GM19043 (cell line): ENCODE measurements around the gene DCN.
"Not testable (repeated sequence)": the region's sequence is repeated elsewhere in the genome, so short reads cannot be mapped to it uniquely, and the experiment has no call there.

Source experiments
- ATAC-seq: cut with Tn5 transposase; IDR thresholded peaks from one replicate; pipeline ENCODE4 v1.9.1; 2021; ENCODE audit warnings: low read depth; ENCODE audit not compliant: unreplicated experiment

The DCN gene, protein sequence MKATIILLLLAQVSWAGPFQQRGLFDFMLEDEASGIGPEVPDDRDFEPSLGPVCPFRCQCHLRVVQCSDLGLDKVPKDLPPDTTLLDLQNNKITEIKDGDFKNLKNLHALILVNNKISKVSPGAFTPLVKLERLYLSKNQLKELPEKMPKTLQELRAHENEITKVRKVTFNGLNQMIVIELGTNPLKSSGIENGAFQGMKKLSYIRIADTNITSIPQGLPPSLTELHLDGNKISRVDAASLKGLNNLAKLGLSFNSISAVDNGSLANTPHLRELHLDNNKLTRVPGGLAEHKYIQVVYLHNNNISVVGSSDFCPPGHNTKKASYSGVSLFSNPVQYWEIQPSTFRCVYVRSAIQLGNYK

DNA sequence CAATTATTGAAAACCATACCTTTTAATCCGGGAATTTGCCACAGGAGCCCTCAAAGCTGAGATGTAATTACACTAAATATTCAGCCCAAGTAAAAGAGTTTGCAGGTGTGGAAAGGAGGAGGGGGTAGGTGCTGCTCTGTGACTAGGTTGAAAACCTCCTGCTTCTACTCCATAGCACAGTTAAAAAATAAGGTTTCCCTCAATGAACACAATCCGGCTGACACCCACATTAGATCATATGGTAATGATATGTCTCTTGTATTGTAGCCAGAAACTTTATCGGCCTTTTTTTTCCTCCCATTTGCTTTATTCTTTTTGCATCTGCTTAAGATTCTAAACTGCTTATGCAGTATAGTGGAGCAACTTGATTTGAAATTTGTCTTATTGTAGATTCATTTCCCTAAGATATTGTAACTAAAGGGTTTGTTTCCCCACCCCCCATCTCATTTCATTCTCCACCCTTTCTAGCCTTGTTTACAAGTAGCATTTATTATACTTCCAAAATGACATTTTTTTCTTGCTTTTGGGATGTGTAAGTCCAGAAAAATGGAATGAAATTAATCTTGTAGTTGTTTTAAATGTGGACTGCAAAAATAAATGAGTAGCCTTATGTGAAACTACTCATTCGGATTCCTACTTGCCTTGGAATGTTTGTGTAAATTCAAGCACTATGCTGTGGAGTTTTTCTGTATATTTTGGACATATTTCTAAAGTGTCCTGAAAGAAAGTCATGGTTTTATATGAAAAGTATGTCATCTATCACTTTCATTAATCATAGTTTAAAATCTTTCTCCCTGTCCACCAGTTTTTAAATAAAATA is at the start of gene DCN:
Gene DCN (minus strand): TSS at position 182 of the 820 bp plus-strand sequence. CDS start 4,265 bp downstream, outside the sequence.
- ATAC-seq: no peak

DNA sequence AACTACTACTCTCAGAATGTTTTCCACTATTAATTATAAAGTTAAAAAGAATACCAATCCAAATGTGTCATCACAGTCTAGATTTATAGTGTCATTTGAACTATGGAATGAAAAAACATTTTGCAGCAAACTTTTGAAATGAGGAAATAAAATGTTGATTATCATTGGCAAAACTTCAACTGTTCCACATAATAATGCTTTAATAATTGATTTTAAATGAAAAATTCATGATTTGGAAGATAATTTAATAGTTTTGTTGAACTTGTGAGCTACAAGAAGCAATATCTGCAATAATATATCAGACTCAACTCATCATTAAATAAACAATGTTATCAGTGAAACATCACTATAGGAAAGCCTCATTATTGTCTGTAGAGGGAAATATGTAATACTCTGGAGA is 48.2 kb upstream of the DCN start:
- ATAC-seq: no peak

DNA sequence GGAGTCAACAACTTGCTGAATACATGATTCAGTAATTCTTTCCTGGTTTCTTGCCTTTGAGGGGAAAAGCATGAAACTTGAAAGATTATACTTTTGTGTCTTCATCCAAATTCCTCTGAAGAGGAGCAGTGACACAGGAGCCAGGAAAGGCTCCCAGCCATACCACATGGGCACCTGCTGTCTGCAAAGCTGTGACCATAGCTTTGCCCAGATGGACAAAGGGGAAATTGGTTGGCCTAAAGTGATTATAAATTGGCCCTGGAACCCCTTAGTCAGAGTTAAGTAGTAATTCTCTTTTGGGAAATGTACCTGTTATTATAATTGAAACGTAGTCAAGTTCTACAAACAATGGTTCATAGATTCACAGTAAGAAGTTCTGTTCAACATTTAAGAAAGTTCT is 44.3 kb upstream of the DCN start:
- ATAC-seq: no peak

DNA sequence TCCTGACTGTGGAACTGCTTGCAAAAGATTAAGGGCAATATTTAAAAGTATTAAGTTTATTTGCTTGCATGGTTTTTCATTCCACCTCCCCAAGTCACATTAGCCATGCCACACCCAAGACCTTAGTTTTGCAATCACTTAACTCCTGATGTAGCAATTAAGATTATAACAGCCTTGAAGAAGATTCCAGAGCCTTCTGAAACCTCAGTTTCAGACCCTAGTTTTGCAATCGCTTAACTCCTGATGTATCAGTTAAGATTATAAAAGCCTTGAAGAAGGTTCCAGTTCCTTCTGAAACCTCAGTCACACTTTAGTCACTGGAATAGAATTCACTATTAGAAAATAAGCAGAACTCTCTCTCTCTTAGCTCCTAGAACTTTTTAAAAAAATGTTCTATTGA is 42.7 kb upstream of the DCN start:
- ATAC-seq: no peak

DNA sequence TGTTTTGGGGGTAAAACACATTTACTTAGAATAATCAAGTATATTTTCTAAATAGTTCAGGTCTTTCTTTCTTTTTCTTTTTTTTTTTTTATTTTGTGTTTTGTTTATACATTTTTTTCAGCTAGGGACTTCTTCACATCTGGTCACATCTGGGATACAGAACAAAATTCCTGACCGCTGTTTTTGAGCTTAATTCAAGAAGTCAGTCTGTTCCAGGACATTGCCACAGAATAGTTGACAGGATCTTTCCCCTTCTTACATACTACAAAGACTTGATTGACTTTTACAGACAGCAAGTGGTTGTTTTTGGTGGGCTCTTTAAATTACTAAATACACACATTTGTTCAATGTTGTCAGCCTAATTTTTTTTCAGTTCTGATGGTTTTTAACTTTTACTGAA is 41.8 kb upstream of the DCN start:
- ATAC-seq: no peak

DNA sequence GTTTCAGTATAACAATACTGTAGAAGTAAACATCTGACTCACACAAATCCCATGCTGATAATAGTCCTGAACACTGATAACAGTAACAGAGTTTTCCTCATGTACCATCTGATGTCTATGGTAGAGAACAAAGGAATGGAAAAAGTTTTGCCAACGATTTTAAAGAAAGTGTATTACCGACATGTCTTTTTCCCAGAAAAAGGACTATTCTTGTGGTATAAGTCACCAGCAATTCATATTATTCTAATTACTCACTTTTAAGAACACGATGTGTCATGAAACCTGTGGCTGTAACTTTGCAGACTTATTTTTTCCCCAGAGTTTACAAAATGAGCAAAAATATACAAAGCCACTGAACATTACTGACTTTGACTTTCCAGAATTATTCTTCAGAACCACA is 40.1 kb upstream of the DCN start:
- no peak for ATAC-seq

DNA sequence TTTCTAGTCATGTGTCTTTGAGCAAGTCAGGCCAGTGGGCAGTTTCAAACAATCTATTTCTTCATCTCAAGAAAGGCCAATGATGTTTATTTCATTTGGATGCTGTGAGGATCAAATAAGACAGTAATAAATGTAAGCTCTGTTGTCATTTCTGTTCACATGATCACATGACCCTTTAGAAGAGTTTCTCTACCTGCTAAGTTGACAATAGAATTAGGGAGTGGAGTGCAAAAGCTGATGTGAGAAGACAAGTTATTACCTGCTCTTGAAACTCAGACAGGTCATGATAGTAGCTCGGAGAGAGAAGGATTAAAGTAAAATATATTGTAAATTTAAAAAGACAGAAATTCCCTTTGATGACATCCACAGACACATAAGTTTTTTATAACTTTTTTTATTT is 37.3 kb upstream of the DCN start:
- ATAC-seq: no peak

DNA sequence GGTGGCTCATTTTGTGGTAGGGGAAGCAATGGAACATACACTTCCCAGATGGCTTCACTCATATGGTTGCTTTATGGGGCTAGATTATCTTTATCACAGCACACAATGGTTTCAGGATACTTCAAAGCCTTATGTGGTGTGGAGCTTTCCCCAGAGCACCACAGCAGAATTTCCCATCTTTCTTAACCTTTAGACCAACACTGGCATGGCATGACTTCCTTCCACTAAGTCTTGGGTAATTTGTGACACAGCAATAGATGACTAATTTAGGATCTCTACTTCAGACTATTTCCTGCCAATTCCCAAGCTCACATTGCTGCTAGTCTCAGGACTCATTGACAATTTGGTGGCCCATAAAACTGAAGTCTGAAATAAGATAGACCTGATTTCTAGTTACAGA is 36.9 kb upstream of the DCN start:
- no peak for ATAC-seq

DNA sequence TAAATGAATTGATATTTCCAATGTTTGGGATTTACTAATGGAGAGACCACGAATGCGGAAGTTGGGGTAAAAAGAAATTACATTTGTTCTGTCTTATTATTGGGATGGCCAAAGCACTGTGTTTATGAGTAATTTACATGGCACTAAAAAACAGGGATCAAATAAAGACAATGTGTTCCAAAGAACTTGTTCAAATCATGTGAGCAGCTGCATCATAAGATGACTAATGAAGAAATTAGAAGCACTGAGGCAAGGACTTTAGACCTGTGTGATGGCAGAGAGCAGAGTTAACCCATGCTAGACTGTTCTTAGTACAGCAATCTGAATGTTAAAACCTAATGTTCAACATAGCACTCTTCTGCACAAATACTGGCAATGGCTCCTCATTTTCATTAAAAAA is 34.3 kb upstream of the DCN start:
- no peak for ATAC-seq

DNA sequence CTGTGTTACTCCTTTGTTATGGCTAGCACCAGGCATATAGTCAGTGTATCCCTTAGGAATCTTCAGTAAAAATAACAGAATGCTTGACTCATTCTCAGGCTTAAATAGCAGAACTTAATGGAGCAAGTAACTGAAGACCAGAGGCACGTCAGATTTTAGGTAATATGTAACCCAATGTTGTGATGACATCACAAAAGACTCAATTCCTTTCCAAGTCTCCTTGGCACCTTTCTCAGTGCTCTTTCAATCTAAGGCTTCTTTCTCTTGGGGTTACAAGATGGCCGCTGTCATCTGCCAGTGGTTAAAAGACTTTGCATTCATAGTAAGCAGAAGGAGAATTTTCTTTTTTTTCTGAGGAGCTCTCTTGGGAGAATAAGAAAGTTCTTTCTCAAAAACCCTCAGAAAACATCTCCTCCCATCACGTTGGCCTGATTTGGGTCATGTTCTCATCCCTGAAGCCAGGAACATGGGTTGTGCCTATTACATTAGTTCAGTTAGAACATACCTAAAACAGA is 33.4 kb upstream of the DCN start:
- ATAC-seq: no peak

DNA sequence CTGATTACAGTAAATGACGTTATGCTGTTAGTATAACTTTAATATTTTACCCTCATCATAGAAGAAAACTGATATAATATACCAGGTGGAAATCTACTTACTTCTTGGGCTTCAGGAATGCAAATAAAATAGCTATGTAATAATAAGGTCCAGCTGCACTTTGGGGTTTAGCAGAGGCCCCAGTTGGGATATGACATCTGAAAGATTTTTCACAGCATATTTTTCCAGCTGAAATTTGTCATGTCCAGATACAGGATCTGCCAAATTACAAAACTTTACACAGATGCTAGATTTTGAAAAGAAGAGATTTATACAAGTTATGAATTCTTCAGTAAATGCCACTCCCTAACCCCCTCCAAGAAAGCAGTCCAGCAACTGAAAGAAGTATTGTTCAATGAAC is 29.2 kb upstream of the DCN start:
- ATAC-seq: no peak

DNA sequence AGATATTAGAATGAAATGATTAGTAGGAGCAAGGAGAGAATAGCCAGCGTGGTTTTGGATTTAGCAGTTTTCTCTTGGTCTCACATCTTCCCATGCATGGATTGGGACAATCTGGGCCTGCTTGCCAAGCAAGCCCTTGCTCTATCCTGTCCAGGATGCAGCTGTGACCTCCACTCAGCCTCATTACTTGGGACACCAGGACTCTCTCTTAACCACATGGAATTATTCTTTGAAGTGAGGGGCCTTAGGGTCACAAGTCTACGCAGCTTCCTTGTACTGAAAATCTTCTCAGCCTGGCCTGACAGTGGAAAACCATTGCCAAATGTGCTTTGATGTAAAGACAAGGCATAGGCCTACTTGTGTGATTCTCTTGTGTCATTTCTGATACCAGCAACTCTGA is 28.0 kb upstream of the DCN start:
- ATAC-seq: no peak

DNA sequence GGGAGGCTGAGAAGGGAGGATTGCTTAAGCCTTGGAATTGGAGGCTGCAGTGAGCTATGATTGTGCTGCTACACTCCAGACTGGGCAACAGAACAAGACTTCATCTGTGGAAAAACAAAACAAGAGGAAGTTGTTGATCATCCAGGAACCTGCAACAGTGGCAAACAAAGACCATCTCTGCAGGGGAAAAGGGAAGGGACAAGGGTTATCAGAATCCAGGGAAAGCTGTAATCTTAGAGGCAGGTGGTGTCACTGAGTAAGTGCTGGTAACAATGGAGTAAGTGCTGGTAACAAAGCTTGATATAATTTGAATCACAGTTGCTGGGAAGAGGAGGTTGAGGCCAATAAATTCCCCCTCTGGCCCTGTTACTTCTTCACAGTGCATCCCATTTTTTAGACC is 27.5 kb upstream of the DCN start:
- ATAC-seq: no peak

DNA sequence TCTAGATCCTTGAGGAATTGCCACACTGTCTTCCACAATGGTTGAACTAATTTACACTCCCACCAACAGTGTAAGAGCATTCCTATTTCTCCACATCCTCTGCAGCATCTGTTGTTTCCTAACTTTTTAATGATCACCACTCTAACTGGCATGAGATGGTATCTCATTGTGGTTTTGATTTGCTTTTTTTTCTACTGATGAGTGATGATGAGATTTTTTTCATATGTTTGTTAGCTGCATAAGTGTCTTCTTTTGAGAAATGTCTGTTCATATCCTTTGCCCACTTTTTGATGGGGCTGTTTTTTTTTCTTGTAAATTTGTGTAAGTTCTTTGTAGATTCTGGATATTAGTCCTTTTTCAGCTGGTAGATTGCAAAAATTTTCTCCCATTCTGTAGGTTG is 24.7 kb upstream of the DCN start:
- ATAC-seq: not testable (repeated sequence)

DNA sequence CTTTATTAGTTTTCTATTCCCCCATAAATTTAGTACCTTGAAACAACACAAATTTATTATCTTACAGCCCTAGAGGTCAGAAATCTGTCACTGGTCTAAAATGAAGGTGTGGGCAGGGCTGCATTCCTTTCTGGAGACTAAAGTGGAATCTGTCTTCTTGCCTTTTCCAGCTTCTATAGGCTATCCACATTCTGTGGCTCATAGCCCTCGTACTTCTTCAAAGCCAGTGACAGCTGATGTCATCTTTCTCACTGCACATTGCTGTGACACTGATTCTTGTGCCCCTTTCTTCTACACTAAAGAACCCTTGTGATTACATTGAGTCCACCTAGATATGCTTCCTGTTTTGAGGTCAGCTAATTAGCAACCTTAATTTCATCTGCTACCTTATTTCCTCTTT is 23.2 kb upstream of the DCN start:
- no peak for ATAC-seq

DNA sequence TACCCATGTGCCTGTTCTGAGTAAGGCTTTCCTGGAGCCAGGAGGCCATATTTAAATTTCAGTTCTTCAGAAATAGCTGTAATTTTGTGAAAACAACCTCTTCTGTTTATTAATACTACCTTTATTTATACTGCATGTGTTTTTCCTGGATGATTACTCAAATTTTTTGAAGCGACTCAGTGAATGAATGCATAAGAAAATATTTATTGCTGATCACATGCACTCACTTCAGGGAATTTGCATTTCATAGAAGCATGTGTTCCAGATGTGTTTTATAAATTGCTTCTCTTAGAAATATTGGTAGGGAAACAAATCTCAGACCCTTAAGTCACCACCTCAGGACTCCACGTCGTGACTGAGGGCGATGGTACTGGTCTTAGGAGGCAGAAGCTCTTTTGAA is 21.8 kb upstream of the DCN start:
- ATAC-seq: no peak

DNA sequence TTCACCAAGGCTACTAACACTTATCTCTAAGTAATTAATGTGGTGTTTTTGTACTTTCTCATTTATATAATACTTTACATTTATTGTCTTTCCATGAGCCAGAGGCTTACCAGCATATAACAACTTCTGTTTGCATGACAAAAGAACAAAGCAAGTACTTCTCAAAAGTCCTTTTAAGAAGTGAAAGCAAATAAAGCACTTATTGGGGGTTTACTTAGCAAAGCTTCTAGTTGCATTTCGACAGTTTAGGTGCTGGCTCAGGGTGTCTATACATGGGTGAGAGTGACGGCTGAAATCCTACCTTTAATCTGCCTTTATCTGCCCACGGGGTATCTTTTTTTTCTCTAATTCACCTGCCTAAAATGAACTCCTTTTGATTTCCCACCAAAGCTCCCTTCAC is 21.0 kb upstream of the DCN start:
- ATAC-seq: no peak

DNA sequence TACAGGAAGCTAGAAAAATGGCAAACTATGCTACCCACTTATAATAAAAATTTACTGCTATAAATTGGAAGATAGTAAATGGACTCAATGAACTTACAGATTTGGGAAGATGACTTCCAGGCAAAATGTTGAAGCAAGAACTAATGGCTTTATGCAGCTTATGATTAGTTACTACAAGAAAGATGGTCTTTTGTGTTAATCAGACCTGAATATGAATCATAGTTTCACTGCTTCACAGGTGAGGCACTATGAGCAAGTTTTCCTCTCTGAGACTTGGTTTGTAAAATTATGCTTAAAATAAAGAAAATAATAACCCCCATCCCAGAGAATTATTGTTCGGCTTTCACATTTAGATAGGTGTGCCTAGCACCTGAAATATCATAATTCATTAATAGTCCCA is 19.8 kb upstream of the DCN start:
- ATAC-seq: no peak

DNA sequence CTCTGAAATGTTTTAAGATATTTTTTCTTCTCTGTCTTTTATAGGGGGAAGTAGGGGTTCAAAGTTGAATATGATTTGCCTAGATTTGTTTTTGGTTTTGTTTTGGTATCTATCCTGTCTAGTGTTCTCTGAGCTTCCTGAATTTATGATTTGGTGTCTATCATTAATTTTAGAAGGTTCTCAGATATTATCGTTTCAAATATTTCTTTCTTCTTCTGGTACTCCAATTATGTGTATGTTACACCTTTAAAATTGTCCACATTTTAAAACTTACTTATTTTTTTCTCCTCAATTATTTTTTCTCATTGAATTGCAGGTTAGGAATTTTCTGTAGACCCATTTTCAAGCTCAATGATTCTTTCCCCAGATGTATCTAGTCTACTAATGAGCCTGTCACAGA is 13.8 kb upstream of the DCN start:
- ATAC-seq: no peak

DNA sequence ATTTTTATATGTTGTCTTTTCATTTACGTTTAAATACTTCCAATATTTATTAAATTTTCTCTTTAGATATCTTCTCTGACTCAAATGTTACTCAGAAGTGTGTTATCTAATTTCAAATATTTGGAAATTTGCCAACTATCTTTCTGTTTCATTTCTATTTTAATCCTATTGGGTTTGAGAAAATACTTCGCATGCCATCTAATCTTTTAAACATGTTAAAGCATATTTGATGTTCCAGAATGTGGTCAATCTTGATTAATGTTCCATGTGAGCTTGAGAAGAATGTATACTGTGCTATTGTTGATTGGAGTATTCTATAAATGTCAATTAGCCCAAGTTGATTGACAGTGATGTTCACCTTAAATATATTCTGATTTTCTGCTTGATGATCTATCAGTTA is 11.9 kb upstream of the DCN start:
- no peak for ATAC-seq

DNA sequence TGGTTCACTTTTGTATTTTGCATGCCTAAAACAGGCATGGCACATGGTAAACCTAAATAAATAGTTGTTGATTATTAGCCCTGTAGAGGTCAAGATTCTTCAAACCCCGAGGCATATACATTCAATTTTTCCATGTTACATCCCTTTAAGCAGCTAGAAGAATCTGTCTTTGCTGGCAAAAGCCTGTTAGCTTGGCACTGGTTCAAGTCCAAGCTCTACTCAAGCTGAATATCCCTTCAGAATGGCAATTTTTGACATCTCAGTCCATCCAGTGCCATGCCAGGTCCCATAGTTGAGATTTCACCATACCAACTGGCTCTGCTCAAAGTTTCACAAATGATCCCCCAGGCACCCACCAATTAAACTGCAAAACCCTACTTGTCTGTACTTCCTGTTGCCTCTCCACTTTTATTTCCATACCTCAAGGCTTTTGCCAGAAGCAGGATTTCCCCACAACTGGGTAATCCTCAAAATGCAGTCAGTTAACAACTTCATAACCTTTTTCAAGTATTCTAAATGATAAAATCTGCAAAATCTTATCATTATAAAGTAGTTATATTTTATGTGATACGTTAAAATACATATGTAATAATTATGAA is 9.0 kb upstream of the DCN start:
- no peak for ATAC-seq

DNA sequence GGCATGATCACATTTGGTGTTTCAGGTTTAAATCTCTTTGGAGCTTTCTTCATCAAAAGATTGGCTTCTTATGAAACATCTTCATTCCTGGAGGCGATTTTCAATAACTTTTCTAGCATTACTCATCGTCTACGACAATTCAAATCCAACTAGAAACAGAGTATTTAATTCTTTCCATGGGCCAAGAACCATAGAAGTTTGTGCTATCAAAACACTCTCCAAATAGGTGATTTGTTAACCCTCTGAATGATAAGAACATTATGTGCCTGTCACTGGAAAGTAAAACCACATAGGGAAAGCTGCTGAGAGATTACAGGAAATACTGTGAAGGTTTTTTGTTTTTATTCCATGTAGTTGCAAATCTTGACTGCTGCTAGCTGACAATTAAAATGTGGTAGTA is 6.9 kb upstream of the DCN start:
- ATAC-seq: no peak
